NCI-H748 (cell line): ENCODE data around the gene INTS13.
"Not testable (repeated sequence)": the region's sequence is repeated elsewhere in the genome, so short reads cannot be mapped to it uniquely, and the experiment has no call there.

Source experiments
- DNase-seq: peaks from one replicate; lab custom pipeline; 2025; ENCODE audit not compliant: unreplicated experiment; lab: John Stamatoyannopoulos, UW

Gene INTS13

DNA sequence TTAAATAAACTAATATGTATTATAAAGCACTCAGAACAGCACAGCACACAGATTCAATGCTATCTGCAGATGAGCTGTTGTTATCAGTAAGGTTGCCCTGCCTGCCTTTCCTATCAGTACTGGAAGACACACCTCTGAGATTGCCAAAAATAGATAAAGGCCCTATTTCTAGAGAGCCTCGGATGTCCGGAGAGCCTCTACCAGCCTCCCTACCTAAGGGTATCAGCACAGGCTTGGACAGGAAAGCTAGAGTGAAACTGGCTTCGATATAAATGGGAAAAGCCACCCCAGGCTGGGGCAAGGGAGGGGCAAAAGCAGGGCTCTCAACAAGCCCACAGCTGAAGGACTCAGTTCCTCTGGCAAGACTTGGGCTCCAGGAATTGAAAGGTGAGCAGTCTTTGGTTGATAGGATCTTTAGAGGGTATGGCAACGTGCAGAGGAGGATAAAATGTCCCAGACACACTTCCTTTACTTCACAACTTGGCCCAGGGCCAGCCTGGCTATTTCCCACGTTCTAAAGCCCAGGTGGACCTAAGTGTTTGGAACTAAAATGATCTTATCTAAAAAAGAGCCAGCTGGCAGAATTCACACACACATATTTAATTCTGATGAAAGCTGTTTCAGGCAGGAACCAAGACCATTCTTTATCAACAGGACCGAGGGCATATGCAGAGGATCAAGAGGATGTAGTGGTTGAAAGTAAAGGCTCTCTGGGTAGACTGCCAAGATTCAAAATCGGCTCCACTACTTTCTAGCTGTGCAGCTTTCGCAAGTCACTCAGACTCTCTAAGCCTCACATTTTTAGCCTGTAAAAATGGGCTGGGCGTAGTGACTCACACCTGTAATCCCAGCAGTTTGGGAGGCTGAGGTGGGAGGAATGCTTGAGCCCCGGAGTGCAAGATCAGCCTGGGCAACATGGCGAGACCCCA is 67.0 kb downstream of the INTS13 start:
- peak; percentile 62 for DNase-seq

DNA sequence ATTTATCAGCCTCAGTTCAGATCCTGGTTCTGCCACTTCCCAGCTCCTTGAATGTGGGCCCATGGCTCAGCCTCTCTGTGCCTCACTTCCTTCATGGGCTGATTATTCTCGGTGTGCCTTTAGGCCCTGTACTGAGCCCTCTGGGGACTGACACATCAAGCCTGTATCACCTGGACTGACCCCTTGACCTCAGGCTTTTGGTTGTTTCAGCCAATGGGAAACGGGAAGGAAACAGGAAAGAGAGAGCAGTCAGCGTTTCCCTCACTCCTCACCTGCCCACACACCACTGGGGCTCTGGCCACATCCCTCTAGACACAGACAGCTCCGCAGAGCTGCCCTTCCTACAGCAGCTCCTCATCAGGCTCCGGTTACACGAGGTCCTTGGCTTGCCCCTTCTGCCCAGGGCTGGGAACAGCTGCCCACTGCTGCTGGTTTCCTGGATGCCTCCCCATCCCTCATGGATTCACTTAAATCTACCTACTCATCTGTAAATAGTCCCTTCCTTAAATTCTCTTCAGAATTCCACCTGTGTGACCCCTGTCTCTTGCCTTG is 67.8 kb downstream of the INTS13 start:
- peak; percentile 3 for DNase-seq

DNA sequence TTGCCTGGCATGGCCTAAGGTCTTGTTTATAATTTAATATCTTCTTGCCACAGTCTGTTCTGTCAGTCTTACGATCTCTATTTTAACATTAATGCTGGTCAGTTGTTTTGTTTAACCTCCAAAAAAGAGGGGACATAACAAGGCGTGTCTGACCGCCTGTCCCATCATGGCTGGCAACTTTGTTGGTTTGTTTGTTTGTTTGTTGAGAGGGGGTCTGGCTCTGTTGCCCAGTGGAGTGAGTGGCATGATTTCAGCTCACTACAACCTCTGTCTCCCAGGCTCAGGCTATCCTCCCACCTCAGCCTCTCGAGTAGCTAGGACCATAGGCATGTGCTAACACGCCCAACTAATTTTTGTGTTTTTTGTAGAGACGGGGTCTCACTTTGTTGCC is 68.7 kb downstream of the INTS13 start:
- DNase-seq = no peak

DNA sequence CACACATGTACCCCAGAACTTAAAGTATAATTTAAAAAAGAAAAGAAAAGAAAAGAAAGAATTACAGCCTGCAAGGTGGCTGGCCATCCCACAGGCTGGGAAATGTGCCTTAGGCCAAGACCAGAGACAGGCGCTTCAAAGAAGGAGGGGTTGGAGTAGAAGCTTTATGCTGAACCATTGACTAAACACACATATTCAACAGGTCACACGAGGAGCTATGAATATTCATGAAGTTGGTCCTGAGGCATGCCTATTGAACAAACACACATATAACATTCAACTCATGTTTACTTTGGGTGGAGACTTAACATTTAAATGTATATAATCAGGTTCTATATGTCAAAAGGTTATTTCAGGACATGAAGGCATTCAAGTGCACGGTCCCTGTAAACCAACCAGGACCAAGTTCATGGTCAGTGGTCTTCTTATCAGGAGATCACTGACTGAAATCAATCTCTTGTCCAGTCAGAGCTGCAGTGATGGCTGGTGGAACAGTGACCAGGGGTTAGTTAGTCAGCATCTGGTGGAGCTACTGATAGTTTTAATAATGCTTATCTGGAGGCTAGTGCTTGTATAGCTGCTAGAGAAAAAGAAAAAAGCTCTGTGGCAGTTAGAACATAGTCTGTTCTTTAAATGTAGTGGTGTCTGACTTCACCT is 69.2 kb downstream of the INTS13 start:
- no peak for DNase-seq

DNA sequence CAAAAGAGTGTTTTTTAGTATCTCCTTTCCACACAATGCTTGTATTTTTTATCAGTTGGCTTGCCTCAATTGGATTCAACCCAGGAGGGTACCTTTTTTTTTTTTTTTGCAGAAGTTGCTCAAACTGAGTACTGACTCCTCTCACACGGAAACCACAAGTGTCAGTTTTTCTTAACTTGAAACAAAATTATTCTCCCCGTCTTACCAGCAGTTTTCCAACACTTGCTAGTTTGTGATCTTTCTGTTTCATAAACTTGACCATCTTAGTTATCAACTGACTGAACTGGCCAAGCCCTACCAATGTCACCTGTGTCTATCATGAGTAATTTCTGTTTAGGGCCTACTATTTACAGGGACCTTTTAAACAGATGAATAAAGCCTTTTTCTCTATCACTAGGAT is 70.7 kb downstream of the INTS13 start:
- DNase-seq = no peak

DNA sequence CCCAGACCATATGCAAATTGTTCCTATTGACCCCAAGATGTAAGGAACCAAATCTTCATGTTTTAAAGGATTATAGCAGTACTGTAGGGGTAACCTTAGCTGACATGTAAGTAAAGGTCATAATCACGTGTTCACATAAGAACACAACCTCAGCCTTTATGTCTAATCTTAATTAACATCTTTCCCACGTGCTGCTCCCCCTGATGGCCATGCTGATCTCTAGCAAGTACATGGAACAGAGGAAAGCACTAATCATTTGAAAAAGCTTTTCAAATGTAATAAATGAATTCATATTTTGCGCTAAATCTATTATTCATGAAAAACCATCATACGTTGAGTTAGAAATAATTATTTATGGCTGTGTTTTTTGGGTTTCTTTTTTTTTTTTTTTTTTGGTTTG is 74.3 kb downstream of the INTS13 start:
- no peak for DNase-seq

DNA sequence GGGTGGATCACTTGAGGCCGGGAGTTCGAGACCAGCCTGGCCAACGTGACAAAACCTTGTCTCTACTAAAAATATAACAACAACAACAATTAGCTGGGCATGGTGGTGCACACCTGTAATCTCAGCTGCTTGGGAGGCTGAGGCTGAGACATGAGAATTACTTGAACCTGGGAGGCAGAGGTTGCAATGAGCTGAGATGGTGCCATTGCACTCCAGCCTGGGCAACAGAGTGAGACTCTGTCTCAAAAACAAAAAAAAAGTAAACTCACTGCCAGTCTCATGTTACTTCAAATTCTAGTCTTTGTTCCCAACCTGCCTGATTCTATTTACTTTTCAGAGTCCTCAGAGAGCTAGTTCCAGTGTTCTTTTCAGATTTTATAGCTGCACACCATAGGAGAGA is 75.0 kb downstream of the INTS13 start:
- not testable (repeated sequence) for DNase-seq

DNA sequence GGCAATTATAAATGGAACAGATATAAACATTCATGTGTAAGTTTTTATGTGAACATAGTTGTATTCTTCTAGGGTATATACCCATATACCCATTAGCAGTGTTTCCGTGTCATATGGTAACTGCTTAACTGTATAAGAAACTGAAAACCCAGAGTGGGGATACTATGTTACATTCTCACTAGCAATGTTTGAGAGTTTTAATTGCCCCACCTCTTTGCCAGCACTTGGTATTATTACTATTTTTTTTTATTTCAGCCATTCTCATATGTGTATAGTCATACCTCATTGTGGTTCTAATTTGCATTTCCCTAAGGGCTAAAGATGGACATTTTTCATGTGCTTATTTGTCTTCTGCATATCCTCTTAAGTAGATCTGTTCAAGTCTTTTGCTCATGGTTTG is 76.1 kb downstream of the INTS13 start:
- DNase-seq = no peak

DNA sequence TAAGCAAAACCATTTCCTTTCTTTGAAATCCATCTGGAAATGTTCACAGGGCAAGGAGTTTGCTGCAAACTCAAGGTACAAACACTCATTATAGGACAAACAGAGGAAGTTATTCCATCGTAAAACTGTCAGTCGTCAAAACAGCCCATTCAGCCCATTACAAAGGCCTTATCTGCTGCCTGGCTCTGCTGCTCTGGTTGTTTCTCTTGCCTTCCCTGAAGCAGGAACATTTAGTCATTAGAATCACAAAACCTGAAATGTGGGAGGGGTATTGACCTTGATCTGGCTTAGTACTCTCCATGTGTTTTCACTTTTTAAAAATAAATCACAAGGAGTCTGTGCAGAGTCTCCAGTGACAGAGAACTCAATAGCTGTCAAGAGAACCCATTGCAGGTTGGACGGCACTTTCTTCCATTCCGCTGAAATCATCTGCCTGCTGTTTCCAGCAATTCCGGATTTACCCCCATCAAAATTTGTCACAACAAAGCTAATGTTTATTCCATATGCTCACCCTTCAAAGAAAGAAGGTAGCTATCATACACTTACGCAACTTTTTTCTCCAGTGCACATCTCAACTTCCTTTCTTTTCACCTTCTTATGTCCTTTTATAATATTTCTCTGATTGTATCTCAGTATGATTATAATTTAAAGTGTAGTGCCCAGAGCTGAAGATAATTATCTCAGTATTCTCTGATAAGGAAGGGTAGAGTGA is 80.2 kb downstream of the INTS13 start:
- peak; percentile 20 for DNase-seq

DNA sequence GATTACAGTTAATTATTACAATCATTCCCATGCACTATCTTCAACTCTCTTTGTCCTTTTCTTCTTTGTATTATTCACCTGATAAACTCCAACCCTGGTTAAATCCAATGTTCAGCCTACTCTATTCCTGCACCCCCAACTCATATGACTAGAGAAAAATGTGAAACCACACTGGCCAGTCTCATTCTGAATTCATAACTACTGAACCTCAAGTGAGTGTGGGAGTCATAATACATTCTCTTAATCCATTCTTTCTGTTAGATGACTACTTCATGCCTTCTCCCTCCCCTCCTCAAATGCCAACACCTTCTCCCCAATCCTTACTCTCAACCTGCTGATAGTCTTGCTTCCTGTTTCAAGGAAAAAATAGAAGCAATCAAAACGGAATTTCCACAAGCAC is 82.4 kb downstream of the INTS13 start:
- no peak for DNase-seq
